Tibial nerve (tissue), 4 donors: ENCODE measurements around the gene ALK. TPM values are rescaled to one million over a fixed set of nuclear protein-coding genes. Genes with fewer than 3 reads are reported as not detected.

Source experiments
- DNase-seq, 2 donors: peaks; one replicate each; pipeline ENCODE4 v3.0.0-alpha.2; 2019; ENCODE audit warnings: low spot score in 2 of 2
- H3K27ac ChIP-seq, 4 donors: fragments of 200-600 bp; sonication (generic) in 3 of 4; one replicate each; pipeline ENCODE4 v1.5.1; 2017 to 2019; ENCODE audit warnings: mild to moderate bottlenecking in 1 of 4
- H3K27me3 ChIP-seq, 2 donors: fragments of 200-600 bp; sonication (generic) in 1 of 2; one replicate each; pipeline versions ENCODE4 v1.5.1 to v1.6.0; 2017 to 2019
- H3K36me3 ChIP-seq, 3 donors: fragments of 200-600 bp; sonication (generic); one replicate each; pipeline ENCODE4 v1.5.1; 2018 to 2019
- H3K4me1 ChIP-seq, 4 donors: fragments of 200-600 bp; sonication (generic) in 3 of 4; one replicate each; pipeline ENCODE4 v1.5.1; 2017 to 2019
- H3K4me3 ChIP-seq, 4 donors: fragments of 200-600 bp; sonication (generic) in 3 of 4; one replicate each; pipeline ENCODE4 v1.5.1; 2017 to 2019; ENCODE audit warnings: mild to moderate bottlenecking in 1 of 4, moderate library complexity in 1 of 4
- H3K9me3 ChIP-seq, 4 donors: fragments of 200-600 bp; sonication (generic) in 3 of 4; one replicate each; pipeline ENCODE4 v1.5.1; 2017 to 2019
- CTCF ChIP-seq, 5 experiments: fragments of 200-600 bp in 3 of 5; fragments of 450-650 bp in 2 of 5; sonication (generic) in 3 of 5; IDR thresholded peaks; one replicate each; pipeline ENCODE4 v1.5.1; 2016 to 2019; ENCODE audit warnings: antibody characterized with exemption in 5 of 5, mild to moderate bottlenecking in 3 of 5, moderate library complexity in 2 of 5
- EP300 ChIP-seq, 2 donors: sonication (generic); formaldehyde crosslinking; IDR thresholded peaks; one replicate each; pipeline ENCODE4 v1.6.1; 2017; ENCODE audit warnings: antibody characterized with exemption in 2 of 2, mild to moderate bottlenecking in 1 of 2
- POLR2A ChIP-seq, 2 donors: fragments of 450-650 bp; IDR thresholded peaks; one replicate each; pipeline ENCODE4 v1.6.1; 2017; ENCODE audit warnings: antibody characterized with exemption in 2 of 2, mild to moderate bottlenecking in 2 of 2, moderate library complexity in 2 of 2
- WGBS, 2 donors: methylation state at CpG; one replicate each; pipeline ENCODE4 v1.1.5; 2018; 5-methylcytosine and 5-hydroxymethylcytosine counted together
- total RNA-seq, 4 donors: library from RNA; depleted of rRNA; stranded (reverse); fragments of >200 nt; gene quantifications; one replicate each; pipeline ENCODE4 v1.1.0, GENCODE V29; 2016

ALK gene
- total RNA-seq, 4 donors from 2014 or later, result 0.39 to 4.8 (median 0.66) TPM

- H3K27ac ChIP-seq, result no peak overlapping the region
- WGBS, 2 donors, result 56 to 72% methylated on average over 3 of the region's 3 CpGs
- H3K9me3 ChIP-seq, result no peaks in the 10 kb centered on the region
- no peaks in the 10 kb centered on the region for H3K4me1 ChIP-seq
- no peak overlapping the region for H3K4me3 ChIP-seq
- no peaks in the 10 kb centered on the region for H3K36me3 ChIP-seq
- TF ChIP-seq POLR2A (IDR thresholded peaks at IDR 0.05) (no peak), EP300 (IDR thresholded peaks at IDR 0.05) (no peak), CTCF (IDR thresholded peaks at IDR 0.05) (no peak)
- H3K27me3 ChIP-seq, result no peaks in the 10 kb centered on the region
- DNase-seq, result no peak
These were observed 686.0 kb downstream of the ALK start for GRCh38 chr2:29235411-29235810.

- Histone ChIP-seq H3K36me3 (no peaks in the 10 kb centered on the region), H3K4me3 (no peak overlapping the region), H3K9me3 (no peaks in the 10 kb centered on the region), H3K27ac (no peak overlapping the region), H3K4me1 (no peaks in the 10 kb centered on the region), H3K27me3 (no peaks in the 10 kb centered on the region)
- TF ChIP-seq EP300 (IDR thresholded peaks at IDR 0.05) (no peak), POLR2A (IDR thresholded peaks at IDR 0.05) (no peak), CTCF (IDR thresholded peaks at IDR 0.05) (no peak)
- DNase-seq, result no peak
- WGBS, 2 donors, result 63 to 67% methylated on average over 6 of the region's 6 CpGs
These were observed 688.0 kb downstream of the ALK start for GRCh38 chr2:29233428-29233827.

- no peaks in the 10 kb centered on the region for H3K9me3 ChIP-seq
- no peak overlapping the region for H3K27ac ChIP-seq
- no peak for DNase-seq
- no peaks in the 10 kb centered on the region for H3K36me3 ChIP-seq
- H3K4me1 ChIP-seq, result peaks cover 0 to 6% (median 0%) of the 10 kb centered on the region in 4 donors
- H3K27me3 ChIP-seq, result peaks cover 0 to 10% of the 10 kb centered on the region in 2 donors
- TF ChIP-seq POLR2A (IDR thresholded peaks at IDR 0.05) (no peak), EP300 (IDR thresholded peaks at IDR 0.05) (no peak), CTCF (IDR thresholded peaks at IDR 0.05) (no peak)
- H3K4me3 ChIP-seq, result no peak overlapping the region
- 88 to 94% methylated on average over 12 to 13 of the region's 14 CpGs for WGBS, 2 donors
These were observed 689.3 kb downstream of the ALK start for GRCh38 chr2:29232041-29232440.

GRCh38 chr2:29229640-29230039 lies 691.7 kb downstream of the ALK start:
- DNase-seq, result no peak
- TF ChIP-seq POLR2A (IDR thresholded peaks at IDR 0.05) (no peak), CTCF (IDR thresholded peaks at IDR 0.05) (no peak), EP300 (IDR thresholded peaks at IDR 0.05) (no peak)
- Histone ChIP-seq H3K27ac (no peak overlapping the region), H3K36me3 (no peaks in the 10 kb centered on the region), H3K4me3 (no peak overlapping the region), H3K4me1 (peaks cover 0 to 10% (median 3%) of the 10 kb centered on the region in 4 donors), H3K9me3 (no peaks in the 10 kb centered on the region), H3K27me3 (peaks cover 0 to 10% of the 10 kb centered on the region in 2 donors)
- WGBS, 2 donors, result 81 to 94% methylated on average over 9 of the region's 9 CpGs

GRCh38 chr2:29228947-29229346 lies 692.4 kb downstream of the ALK start:
- peaks cover 0 to 10% of the 10 kb centered on the region in 2 donors for H3K27me3 ChIP-seq
- peaks cover 0 to 17% (median 6%) of the 10 kb centered on the region in 4 donors for H3K4me1 ChIP-seq
- 87 to 93% methylated on average over 6 to 9 of the region's 9 CpGs for WGBS, 2 donors
- H3K9me3 ChIP-seq, result no peaks in the 10 kb centered on the region
- no peak overlapping the region for H3K27ac ChIP-seq
- TF ChIP-seq POLR2A (IDR thresholded peaks at IDR 0.05) (no peak), CTCF (IDR thresholded peaks at IDR 0.05) (no peak), EP300 (IDR thresholded peaks at IDR 0.05) (no peak)
- H3K4me3 ChIP-seq, result no peak overlapping the region
- DNase-seq, result no peak
- no peaks in the 10 kb centered on the region for H3K36me3 ChIP-seq
